K562 (cell line): ENCODE measurements around the gene ACBD3. TPM values are rescaled to one million over a fixed set of nuclear protein-coding genes. Genes with fewer than 3 reads are reported as not detected.

Source experiments
- AFF4 ChIP-seq: sonication (generic); formaldehyde crosslinking; IDR thresholded peaks from 2 replicates; pipeline ENCODE4 v1.8.0; 2023; ENCODE audit warnings: mild to moderate bottlenecking, missing genetic modification reagents
- CBX3 ChIP-seq, 2 experiments: IDR thresholded peaks; 1 replicate in 1 of 2; 2 replicates in 1 of 2; pipeline ENCODE4 v1.6.1; 2012; ENCODE audit warnings: inconsistent platforms in 2 of 2, low read length in 2 of 2, borderline replicate concordance in 1 of 2, control low read depth in 1 of 2
- EP300 ChIP-seq: IDR thresholded peaks from 2 replicates; pipeline ENCODE4 v1.6.1; 2012; ENCODE audit warnings: low read length, improper control_type of control experiment
- HCFC1 ChIP-seq: IDR thresholded peaks from 2 replicates; pipeline ENCODE4 v1.6.1; 2012; ENCODE audit warnings: low read depth, low read length, improper control_type of control experiment
- ILF3 ChIP-seq: fragments of 450-650 bp; IDR thresholded peaks from 2 replicates; pipeline ENCODE4 v1.6.1; 2018; ENCODE audit warnings: antibody characterized with exemption, mild to moderate bottlenecking, moderate library complexity, borderline replicate concordance
- NCOA6 ChIP-seq: fragments of 450-650 bp; IDR thresholded peaks from 2 replicates; pipeline ENCODE4 v1.6.1; 2017; ENCODE audit warnings: mild to moderate bottlenecking
- SREBF1 ChIP-seq: fragments of 150-350 bp; IDR thresholded peaks from 2 replicates; pipeline ENCODE4 v1.6.1; 2014; ENCODE audit warnings: antibody characterized with exemption, low read depth, low read length, borderline replicate concordance
- ZKSCAN3 ChIP-seq: fragments of 250-450 bp; sonication (Bioruptor Pico); IDR thresholded peaks from 2 replicates; pipeline ENCODE4 v1.4.0; 2020
- ZKSCAN8 ChIP-seq: fragments of 200-800 bp; sonication (Bioruptor generic); IDR thresholded peaks from 2 replicates; pipeline ENCODE4 v1.6.1; 2016; ENCODE audit warnings: missing genetic modification characterization, missing compliant biosample characterization
- ZNF445 ChIP-seq: fragments of 250-450 bp; sonication (Bioruptor Pico); IDR thresholded peaks from 2 replicates; pipeline ENCODE4 v1.4.0; 2020; ENCODE audit warnings: low read depth, mild to moderate bottlenecking, moderate library complexity
- ZNF77 ChIP-seq: fragments of 250-450 bp; sonication (Bioruptor Pico); IDR thresholded peaks from 2 replicates; pipeline ENCODE4 v1.5.0; 2020
- polyA plus RNA-seq, 8 experiments: library from polyadenylated mRNA; depleted of rRNA in 4 of 8; stranded (reverse) in 5 of 8; unstranded in 3 of 8; fragments of >200 nt; fragmentation: Nextera tagmentation in 2 of 8; fragmentation: Illumina TruSeq in 1 of 8; extraction: Ambion mirVana in 2 of 8; extraction: Trizol in 1 of 8; gene quantifications; 2 replicates each; pipeline versions ENCODE4 v1.2.1 to v1.2.3, GENCODE V29; 2011 to 2014; ENCODE audit warnings: inconsistent platforms in 1 of 8, missing spikeins in 1 of 8
- total RNA-seq, 7 experiments: library from RNA; depleted of rRNA in 6 of 7; stranded (reverse); fragments of >200 nt in 6 of 7; fragmentation: Illumina TruSeq in 2 of 7; extraction: Trizol in 2 of 7; gene quantifications; 2 replicates each; pipeline versions ENCODE4 v1.2.1 to v1.2.3, GENCODE V29; 2011 to 2021; ENCODE audit warnings: low replicate concordance in 1 of 7
- TF ChIP-seq, protein P1 (sequence below): fragments of 450-650 bp; formaldehyde crosslinking; IDR thresholded peaks from 2 replicates; pipeline ENCODE4 v1.4.0; 2022; ENCODE audit warnings: missing genetic modification characterization
- TF ChIP-seq, protein P2 (sequence below): fragments of 450-650 bp; IDR thresholded peaks from 2 replicates; pipeline ENCODE4 v1.6.1; 2016; ENCODE audit warnings: low read depth

Gene ACBD3
- total and polyA plus RNA-seq, 9 of the 15 experiments (the other 6 are each of a cell fraction or from before 2014, with no cell fraction given) = 11.1 to 36.7 (median 26.9) TPM

- no peak for TF ChIP-seq ZNF77 (CRISPR knock-in tag)
- TF ChIP-seq NCOA6 = no peak
- TF ChIP-seq ZNF445 = no peak
- no peak for TF ChIP-seq SREBF1
- TF ChIP-seq, protein P1, sequence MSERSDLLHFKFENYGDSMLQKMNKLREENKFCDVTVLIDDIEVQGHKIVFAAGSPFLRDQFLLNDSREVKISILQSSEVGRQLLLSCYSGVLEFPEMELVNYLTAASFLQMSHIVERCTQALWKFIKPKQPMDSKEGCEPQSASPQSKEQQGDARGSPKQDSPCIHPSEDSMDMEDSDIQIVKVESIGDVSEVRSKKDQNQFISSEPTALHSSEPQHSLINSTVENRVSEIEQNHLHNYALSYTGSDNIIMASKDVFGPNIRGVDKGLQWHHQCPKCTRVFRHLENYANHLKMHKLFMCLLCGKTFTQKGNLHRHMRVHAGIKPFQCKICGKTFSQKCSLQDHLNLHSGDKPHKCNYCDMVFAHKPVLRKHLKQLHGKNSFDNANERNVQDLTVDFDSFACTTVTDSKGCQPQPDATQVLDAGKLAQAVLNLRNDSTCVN = no peak
- peak in 1 of 2 experiments; percentile 64; a peak in 1 of 3 replicates for TF ChIP-seq CBX3 (IDR thresholded peaks at IDR 0.05; ENCODE audit: borderline replicate concordance in 1 of 2, low read length in 2 of 2)
- peak; percentile 54; the same call in 1 of the 2 replicates for TF ChIP-seq AFF4 (CRISPR knock-in tag)
- no peak for TF ChIP-seq HCFC1
- TF ChIP-seq ILF3 = no peak
- TF ChIP-seq ZKSCAN8 = peak; percentile 71; the same call in 1 of the 2 replicates
- TF ChIP-seq ZKSCAN3 (CRISPR knock-in tag) = no peak
- TF ChIP-seq EP300 = peak; percentile 98
- TF ChIP-seq, protein P2, sequence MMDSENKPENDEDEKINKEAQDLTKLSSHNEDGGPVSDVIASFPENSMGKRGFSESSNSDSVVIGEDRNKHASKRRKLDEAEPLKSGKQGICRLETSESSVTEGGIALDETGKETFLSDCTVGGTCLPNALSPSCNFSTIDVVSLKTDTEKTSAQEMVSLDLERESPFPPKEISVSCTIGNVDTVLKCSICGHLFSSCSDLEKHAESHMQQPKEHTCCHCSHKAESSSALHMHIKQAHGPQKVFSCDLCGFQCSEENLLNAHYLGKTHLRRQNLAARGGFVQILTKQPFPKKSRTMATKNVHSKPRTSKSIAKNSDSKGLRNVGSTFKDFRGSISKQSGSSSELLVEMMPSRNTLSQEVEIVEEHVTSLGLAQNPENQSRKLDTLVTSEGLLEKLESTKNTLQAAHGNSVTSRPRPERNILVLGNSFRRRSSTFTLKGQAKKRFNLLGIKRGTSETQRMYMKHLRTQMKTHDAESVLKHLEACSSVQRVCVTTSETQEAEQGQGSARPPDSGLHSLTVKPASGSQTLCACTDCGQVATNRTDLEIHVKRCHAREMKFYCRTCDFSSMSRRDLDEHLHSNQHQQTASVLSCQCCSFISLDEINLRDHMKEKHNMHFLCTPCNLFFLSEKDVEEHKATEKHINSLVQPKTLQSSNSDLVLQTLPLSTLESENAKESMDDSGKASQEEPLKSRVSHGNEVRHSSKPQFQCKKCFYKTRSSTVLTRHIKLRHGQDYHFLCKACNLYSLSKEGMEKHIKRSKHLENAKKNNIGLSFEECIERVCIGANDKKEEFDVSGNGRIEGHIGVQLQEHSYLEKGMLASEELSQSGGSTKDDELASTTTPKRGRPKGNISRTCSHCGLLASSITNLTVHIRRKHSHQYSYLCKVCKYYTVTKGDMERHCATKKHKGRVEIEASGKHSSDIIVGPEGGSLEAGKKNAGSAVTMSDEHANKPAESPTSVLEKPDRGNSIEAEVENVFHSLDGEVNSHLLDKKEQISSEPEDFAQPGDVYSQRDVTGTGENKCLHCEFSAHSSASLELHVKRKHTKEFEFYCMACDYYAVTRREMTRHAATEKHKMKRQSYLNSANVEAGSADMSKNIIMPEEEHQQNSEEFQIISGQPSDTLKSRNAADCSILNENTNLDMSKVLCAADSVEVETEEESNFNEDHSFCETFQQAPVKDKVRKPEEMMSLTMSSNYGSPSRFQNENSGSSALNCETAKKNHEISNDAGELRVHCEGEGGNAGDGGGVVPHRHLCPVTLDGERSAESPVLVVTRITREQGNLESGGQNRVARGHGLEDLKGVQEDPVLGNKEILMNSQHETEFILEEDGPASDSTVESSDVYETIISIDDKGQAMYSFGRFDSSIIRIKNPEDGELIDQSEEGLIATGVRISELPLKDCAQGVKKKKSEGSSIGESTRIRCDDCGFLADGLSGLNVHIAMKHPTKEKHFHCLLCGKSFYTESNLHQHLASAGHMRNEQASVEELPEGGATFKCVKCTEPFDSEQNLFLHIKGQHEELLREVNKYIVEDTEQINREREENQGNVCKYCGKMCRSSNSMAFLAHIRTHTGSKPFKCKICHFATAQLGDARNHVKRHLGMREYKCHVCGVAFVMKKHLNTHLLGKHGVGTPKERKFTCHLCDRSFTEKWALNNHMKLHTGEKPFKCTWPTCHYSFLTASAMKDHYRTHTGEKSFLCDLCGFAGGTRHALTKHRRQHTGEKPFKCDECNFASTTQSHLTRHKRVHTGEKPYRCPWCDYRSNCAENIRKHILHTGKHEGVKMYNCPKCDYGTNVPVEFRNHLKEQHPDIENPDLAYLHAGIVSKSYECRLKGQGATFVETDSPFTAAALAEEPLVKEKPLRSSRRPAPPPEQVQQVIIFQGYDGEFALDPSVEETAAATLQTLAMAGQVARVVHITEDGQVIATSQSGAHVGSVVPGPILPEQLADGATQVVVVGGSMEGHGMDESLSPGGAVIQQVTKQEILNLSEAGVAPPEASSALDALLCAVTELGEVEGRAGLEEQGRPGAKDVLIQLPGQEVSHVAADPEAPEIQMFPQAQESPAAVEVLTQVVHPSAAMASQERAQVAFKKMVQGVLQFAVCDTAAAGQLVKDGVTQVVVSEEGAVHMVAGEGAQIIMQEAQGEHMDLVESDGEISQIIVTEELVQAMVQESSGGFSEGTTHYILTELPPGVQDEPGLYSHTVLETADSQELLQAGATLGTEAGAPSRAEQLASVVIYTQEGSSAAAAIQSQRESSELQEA = 0 out of 2 replicates have a peak, but pooled peaks have one; percentile 12
Measured at GRCh38 chr1:226111098-226111882, 75.3 kb downstream of the ACBD3 start (continued).
